Caco-2 (cell line): ENCODE data around the gene MICALL1. TPM values are rescaled to one million over a fixed set of nuclear protein-coding genes. Genes with fewer than 3 reads are reported as not detected.
A peak's percentile ranks its signal among the peaks of the same experiment; 100 is the strongest.

ENCODE experiments used
- BruUV-seq: library from RNA; stranded (reverse); fragments of 400-500 nt; replicated peaks from 2 replicates; lab custom pipeline; 2021; lab: Mats Ljungman, UMichigan
- CTCF ChIA-PET: fragments of 300-600 bp; sonication (Branson Sonifier 250); formaldehyde crosslinking; loops from one replicate; lab custom pipeline; 2022; ENCODE audit warnings: antibody characterized with exemption; lab: Charles Lee
- POLR2A ChIA-PET: fragments of 300-600 bp; sonication (Branson Sonifier 250); formaldehyde crosslinking; loops from one replicate; lab custom pipeline; 2022; ENCODE audit warnings: antibody characterized with exemption; lab: Charles Lee
- DNase-seq, 2 experiments: peaks; one replicate each; pipeline versions ENCODE4 v3.0.0 to v3.0.0-alpha.2; 2020 to 2022
- H3K27me3 ChIP-seq: replicated peaks from 2 replicates; pipeline ENCODE4 v1.6.0; 2011; ENCODE audit warnings: low read length; ENCODE audit not compliant: control insufficient read depth, insufficient read depth
- H3K36me3 ChIP-seq: 2 replicates; pipeline ENCODE4 v1.5.1; 2011; ENCODE audit warnings: low read length; ENCODE audit not compliant: control insufficient read depth, insufficient read depth
- H3K4me1 ChIP-seq: fragments of 250-450 bp; sonication (Bioruptor Pico); 2 replicates; pipeline ENCODE4 v1.5.1; 2020; ENCODE audit warnings: mild to moderate bottlenecking
- H3K4me3 ChIP-seq: 2 replicates; pipeline ENCODE4 v1.5.1; 2011; ENCODE audit warnings: low read depth, mild to moderate bottlenecking, control low read depth, low read length
- H3K9me3 ChIP-seq: fragments of 250-450 bp; sonication (Bioruptor Pico); 2 replicates; pipeline ENCODE4 v1.5.1; 2020; ENCODE audit warnings: mild to moderate bottlenecking, moderate library complexity
- H3K27ac Mint-ChIP-seq: one replicate; pipeline ENCODE4 v1.8.0; 2022; ENCODE audit warnings: mixed read lengths; ENCODE audit not compliant: unreplicated experiment
- H3K27me3 Mint-ChIP-seq: one replicate; pipeline ENCODE4 v1.8.0; 2022; ENCODE audit warnings: mixed read lengths; ENCODE audit not compliant: insufficient read depth, unreplicated experiment
- H3K36me3 Mint-ChIP-seq: one replicate; pipeline ENCODE4 v1.8.0; 2022; ENCODE audit warnings: mild to moderate bottlenecking, mixed read lengths; ENCODE audit not compliant: insufficient read depth, unreplicated experiment
- H3K4me1 Mint-ChIP-seq: one replicate; pipeline ENCODE4 v1.8.0; 2022; ENCODE audit warnings: low read depth, mixed read lengths; ENCODE audit not compliant: unreplicated experiment
- H3K4me3 Mint-ChIP-seq: one replicate; pipeline ENCODE4 v1.8.0; 2022; ENCODE audit warnings: mild to moderate bottlenecking, moderate library complexity, mixed read lengths; ENCODE audit not compliant: unreplicated experiment
- H3K9me3 Mint-ChIP-seq: one replicate; pipeline ENCODE4 v1.8.0; 2022; ENCODE audit warnings: mixed read lengths; ENCODE audit not compliant: unreplicated experiment
- CTCF ChIP-seq, 2 experiments: fragments of 200-600 bp in 1 of 2; IDR thresholded peaks; 1 replicate in 1 of 2; 2 replicates in 1 of 2; pipeline versions ENCODE4 v1.5.1 to v1.8.0; 2011 to 2022; ENCODE audit warnings: antibody characterized with exemption in 1 of 2, control low read depth in 1 of 2, inconsistent platforms in 1 of 2, low read depth in 1 of 2, low read length in 1 of 2, mild to moderate bottlenecking in 1 of 2, moderate library complexity in 1 of 2; ENCODE audit not compliant: insufficient read depth in 1 of 2, severe bottlenecking in 1 of 2, unreplicated experiment in 1 of 2
- intact Hi-C: fragments of 100-400 bp; cut with micrococcal nuclease; formaldehyde crosslinking; loops from one replicate; pipeline ENCODE4 v1.10.0; 2022; ENCODE audit not compliant: unreplicated experiment
- total RNA-seq: library from RNA; stranded (reverse); gene quantifications from 2 replicates; pipeline ENCODE4 v1.2.3, GENCODE V29; 2022

Gene MICALL1
- total RNA-seq, 1 experiment from 2014 or later = 46.7 TPM

DNA sequence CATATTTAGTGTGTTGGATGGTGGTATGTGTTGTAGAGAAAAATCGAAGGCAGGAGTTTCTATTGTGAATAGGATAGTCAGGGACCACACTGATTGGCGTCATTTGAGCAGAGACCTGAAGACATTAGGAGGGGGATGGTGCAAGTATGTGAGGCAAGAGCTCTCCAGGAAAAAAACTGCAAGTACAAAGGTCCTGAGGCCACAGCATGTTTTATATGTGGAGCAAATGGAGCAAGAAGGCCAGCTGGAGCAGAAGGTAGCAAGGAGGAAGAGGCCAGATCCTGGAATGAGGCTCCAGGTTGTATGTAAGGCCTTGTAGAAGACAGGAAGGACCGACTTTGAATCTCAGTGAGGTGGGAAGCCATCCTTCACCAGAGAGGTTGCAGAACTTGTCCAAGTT, 14.2 kb upstream of the MICALL1 start:
- no peak for TF ChIP-seq CTCF (IDR thresholded peaks at IDR 0.05; ENCODE audit: insufficient read depth in 1 of 2, low read depth in 1 of 2, low read length in 1 of 2, severe bottlenecking in 1 of 2, unreplicated experiment in 1 of 2)
- no peaks in the 10 kb centered on the region for H3K27me3 Mint-ChIP-seq
- no peak overlapping the region for H3K4me3 ChIP-seq
- H3K4me3 Mint-ChIP-seq = peak overlapping the region; percentile 8
- ChIA-PET POLR2A (interaction anchor here (1.0 kb wide), 1 partner anchor 14 kb away, joined by 6 read pairs; the partner anchor contains the start of gene MICALL1), CTCF (no interaction called here)
- H3K4me1 ChIP-seq = peaks cover 59% of the 10 kb centered on the region
- no peaks in the 10 kb centered on the region for H3K9me3 ChIP-seq
- no peaks in the 10 kb centered on the region for H3K36me3 ChIP-seq
- H3K36me3 Mint-ChIP-seq = peaks cover 73% of the 10 kb centered on the region
- no peaks in the 10 kb centered on the region for H3K9me3 Mint-ChIP-seq
- H3K27me3 ChIP-seq = no peaks in the 10 kb centered on the region
- peaks cover 50% of the 10 kb centered on the region for H3K4me1 Mint-ChIP-seq
- no peak for DNase-seq
- H3K27ac Mint-ChIP-seq = peak overlapping the region; percentile 53
- TSS peak; percentile 6 for BruUV-seq
- intact Hi-C loops = no loop called here

DNA sequence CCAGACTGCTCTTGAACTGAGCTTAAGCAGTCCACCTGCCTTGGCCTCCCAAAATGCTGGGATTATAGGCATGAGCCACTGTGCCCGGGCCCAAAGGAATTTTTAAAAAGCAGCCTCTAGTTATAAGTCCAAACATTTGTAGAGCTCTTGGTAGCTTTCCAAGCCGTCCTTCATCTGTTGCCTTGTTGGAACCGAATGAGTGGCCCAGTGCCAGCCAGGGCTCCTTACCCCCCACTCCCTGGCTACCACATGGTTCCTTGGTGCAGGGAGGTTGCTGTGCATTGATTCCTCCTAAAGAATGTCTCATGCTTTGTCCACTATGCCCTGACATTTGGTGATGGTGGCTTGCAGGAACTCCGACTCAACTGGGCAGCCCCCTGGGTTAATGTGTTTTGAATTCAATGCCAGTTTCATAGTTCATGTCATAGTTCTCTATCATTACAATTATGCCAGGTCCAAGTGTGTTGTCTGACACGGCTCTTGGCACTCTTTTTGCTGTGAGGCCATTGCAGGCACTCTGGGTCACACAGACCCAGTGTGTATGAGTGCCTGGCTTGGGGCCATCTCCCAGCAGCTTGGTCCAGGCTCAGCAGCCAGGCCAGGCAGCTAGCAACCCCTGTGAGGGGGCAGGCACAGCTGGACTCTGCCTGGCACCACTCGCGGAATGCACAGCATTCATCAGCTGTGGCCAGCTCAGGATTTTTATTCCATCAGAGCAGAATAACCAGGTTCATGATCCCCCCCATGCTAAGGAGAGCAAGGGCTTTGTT, 13.3 kb upstream of the MICALL1 start:
- H3K36me3 Mint-ChIP-seq = peaks cover 65% of the 10 kb centered on the region
- no TSS peak for BruUV-seq
- H3K4me1 ChIP-seq = peaks cover 62% of the 10 kb centered on the region

GRCh38 chr22:37893583-37893983, 12.5 kb upstream of the MICALL1 start:
- TF ChIP-seq CTCF (IDR thresholded peaks at IDR 0.05; ENCODE audit: insufficient read depth in 1 of 2, low read depth in 1 of 2, low read length in 1 of 2, severe bottlenecking in 1 of 2, unreplicated experiment in 1 of 2) = no peak
- peak overlapping the region; percentile 74 for H3K27ac Mint-ChIP-seq
- no TSS peak for BruUV-seq
- H3K27me3 Mint-ChIP-seq = no peaks in the 10 kb centered on the region
- peak overlapping the region; percentile 36 for H3K4me3 Mint-ChIP-seq
- H3K9me3 Mint-ChIP-seq = no peaks in the 10 kb centered on the region
- DNase-seq = no peak
- Histone ChIP-seq H3K27me3 (no peaks in the 10 kb centered on the region), H3K36me3 (no peaks in the 10 kb centered on the region), H3K4me1 (peaks cover 70% of the 10 kb centered on the region), H3K9me3 (no peaks in the 10 kb centered on the region), H3K4me3 (no peak overlapping the region)
- ChIA-PET POLR2A (no interaction called here), CTCF (no interaction called here)
- intact Hi-C loops = no loop called here
- peaks cover 57% of the 10 kb centered on the region for H3K36me3 Mint-ChIP-seq
- H3K4me1 Mint-ChIP-seq = peaks cover 47% of the 10 kb centered on the region

More for the DNA sequence above, 13.3 kb upstream of the MICALL1 start:
- no peak for TF ChIP-seq CTCF (IDR thresholded peaks at IDR 0.05; ENCODE audit: insufficient read depth in 1 of 2, low read depth in 1 of 2, low read length in 1 of 2, severe bottlenecking in 1 of 2, unreplicated experiment in 1 of 2)
- ChIA-PET CTCF (no interaction called here), POLR2A (interaction anchor here (0.6 to 1.0 kb wide), 2 partner anchors 13 to 20 kb away, joined by 4 to 6 read pairs; partner anchors contain the start of gene MICALL1)
- intact Hi-C loops = no loop called here
- H3K27me3 ChIP-seq = no peaks in the 10 kb centered on the region
- H3K27me3 Mint-ChIP-seq = no peaks in the 10 kb centered on the region
- H3K27ac Mint-ChIP-seq = peak overlapping the region; percentile 74
- no peak overlapping the region for H3K4me3 ChIP-seq
- H3K4me3 Mint-ChIP-seq = no peak overlapping the region
- DNase-seq = no peak
- H3K4me1 Mint-ChIP-seq = peaks cover 45% of the 10 kb centered on the region
- H3K9me3 Mint-ChIP-seq = no peaks in the 10 kb centered on the region
- no peaks in the 10 kb centered on the region for H3K36me3 ChIP-seq
- H3K9me3 ChIP-seq = no peaks in the 10 kb centered on the region
